DND-41 (cell line): Measurements from ENCODE around the gene TBL1XR1.

Experiments used
- ATAC-seq: fragments of 200-7000 bp; cut with Tn5 transposase; 3 replicates; pipeline ENCODE4 v1.9.1; 2021; ENCODE audit warnings: low read depth; ENCODE audit not compliant: insufficient read depth
- DNase-seq: peaks from one replicate; pipeline ENCODE4 v3.0.0-alpha.2; 2020
- H2AFZ ChIP-seq: 2 replicates; pipeline ENCODE4 v1.6.0; 2012; ENCODE audit warnings: low read depth, low read length
- H3K27ac ChIP-seq: 2 replicates; pipeline ENCODE4 v1.5.1; 2012; ENCODE audit warnings: low read length, inconsistent platforms
- H3K27me3 ChIP-seq: fragments of 200-600 bp; sonication (generic); 2 replicates; pipeline ENCODE4 v1.6.0; 2012; ENCODE audit warnings: low read length, mild to moderate bottlenecking, inconsistent platforms; ENCODE audit not compliant: insufficient read depth, poor library complexity
- H3K36me3 ChIP-seq: 2 replicates; pipeline ENCODE4 v1.5.1; 2012; ENCODE audit warnings: low read length, inconsistent platforms; ENCODE audit not compliant: insufficient read depth
- H3K4me1 ChIP-seq: 2 replicates; pipeline ENCODE4 v1.5.1; 2012; ENCODE audit warnings: mild to moderate bottlenecking, low read length; ENCODE audit not compliant: insufficient read depth
- H3K4me2 ChIP-seq: 2 replicates; pipeline ENCODE4 v1.6.0; 2012; ENCODE audit warnings: mild to moderate bottlenecking, moderate library complexity, low read length, inconsistent platforms; ENCODE audit not compliant: insufficient read depth
- H3K4me3 ChIP-seq, 2 experiments: fragments of 200-600 bp in 1 of 2; shearing (Covaris generic) in 1 of 2; 2 replicates each; pipeline ENCODE4 v1.5.1; 2012 to 2016; ENCODE audit warnings: inconsistent platforms in 2 of 2, low read length in 2 of 2, mild to moderate bottlenecking in 2 of 2, low read depth in 1 of 2, moderate library complexity in 1 of 2
- H3K79me2 ChIP-seq: 2 replicates; pipeline ENCODE4 v1.6.0; 2012; ENCODE audit warnings: low read length, inconsistent platforms; ENCODE audit not compliant: insufficient read depth
- H3K9ac ChIP-seq: 2 replicates; pipeline ENCODE4 v1.6.0; 2012; ENCODE audit warnings: low read depth, mild to moderate bottlenecking, inconsistent platforms, low read length, moderate library complexity
- H3K9me3 ChIP-seq: 2 replicates; pipeline ENCODE4 v1.5.1; 2012; ENCODE audit warnings: low read length, moderate library complexity, mild to moderate bottlenecking, inconsistent platforms; ENCODE audit not compliant: insufficient read depth, severe bottlenecking
- H4K20me1 ChIP-seq: 2 replicates; pipeline ENCODE4 v1.6.0; 2012; ENCODE audit warnings: low read length; ENCODE audit not compliant: insufficient read depth
- EZH2 ChIP-seq: IDR thresholded peaks from 3 replicates; pipeline ENCODE4 v1.6.1; 2012; ENCODE audit warnings: borderline replicate concordance, low read depth, mild to moderate bottlenecking, moderate library complexity, low read length, inconsistent platforms; ENCODE audit not compliant: severe bottlenecking
- TF ChIP-seq, protein P1 (sequence below): IDR thresholded peaks from 2 replicates; pipeline ENCODE4 v1.5.1; 2012; ENCODE audit warnings: borderline replicate concordance, low read length, moderate library complexity, mild to moderate bottlenecking; ENCODE audit not compliant: poor library complexity, severe bottlenecking; ENCODE audit errors: extremely low read depth

Gene TBL1XR1

DNA sequence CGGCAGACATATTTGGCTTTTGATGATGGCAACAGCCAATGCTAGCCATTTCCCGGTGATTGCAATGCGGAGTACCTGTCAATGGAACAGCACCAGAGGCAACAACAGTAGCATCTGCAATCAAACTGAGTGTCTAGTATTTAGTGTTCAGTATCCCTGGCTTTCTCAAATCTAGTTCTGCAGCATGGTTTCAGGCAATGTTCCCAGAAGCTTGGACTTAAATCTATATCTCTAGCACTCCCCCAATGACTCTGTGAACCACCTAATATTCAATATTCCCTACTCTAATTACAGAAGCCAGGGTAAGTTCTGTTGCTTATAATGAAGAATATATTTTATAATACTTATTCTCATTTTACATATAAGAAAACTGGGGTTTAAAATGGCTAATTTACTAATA is 48.2 kb downstream of the TBL1XR1 start:
- Histone ChIP-seq H3K27ac (no peak overlapping the region), H3K9me3 (no peaks in the 10 kb centered on the region), H3K4me1 (peaks cover 21% of the 10 kb centered on the region), H3K4me2 (no peak overlapping the region), H4K20me1 (peaks cover 86% of the 10 kb centered on the region), H3K9ac (no peak overlapping the region), H3K27me3 (no peaks in the 10 kb centered on the region), H3K4me3 (no peak overlapping the region), H3K36me3 (peaks cover 9% of the 10 kb centered on the region; the same call in 1 of the 2 replicates), H2AFZ (no peak overlapping the region), H3K79me2 (peaks cover 100% of the 10 kb centered on the region)
- ATAC-seq (no peak), DNase-seq (no peak)
- TF ChIP-seq, protein P1, sequence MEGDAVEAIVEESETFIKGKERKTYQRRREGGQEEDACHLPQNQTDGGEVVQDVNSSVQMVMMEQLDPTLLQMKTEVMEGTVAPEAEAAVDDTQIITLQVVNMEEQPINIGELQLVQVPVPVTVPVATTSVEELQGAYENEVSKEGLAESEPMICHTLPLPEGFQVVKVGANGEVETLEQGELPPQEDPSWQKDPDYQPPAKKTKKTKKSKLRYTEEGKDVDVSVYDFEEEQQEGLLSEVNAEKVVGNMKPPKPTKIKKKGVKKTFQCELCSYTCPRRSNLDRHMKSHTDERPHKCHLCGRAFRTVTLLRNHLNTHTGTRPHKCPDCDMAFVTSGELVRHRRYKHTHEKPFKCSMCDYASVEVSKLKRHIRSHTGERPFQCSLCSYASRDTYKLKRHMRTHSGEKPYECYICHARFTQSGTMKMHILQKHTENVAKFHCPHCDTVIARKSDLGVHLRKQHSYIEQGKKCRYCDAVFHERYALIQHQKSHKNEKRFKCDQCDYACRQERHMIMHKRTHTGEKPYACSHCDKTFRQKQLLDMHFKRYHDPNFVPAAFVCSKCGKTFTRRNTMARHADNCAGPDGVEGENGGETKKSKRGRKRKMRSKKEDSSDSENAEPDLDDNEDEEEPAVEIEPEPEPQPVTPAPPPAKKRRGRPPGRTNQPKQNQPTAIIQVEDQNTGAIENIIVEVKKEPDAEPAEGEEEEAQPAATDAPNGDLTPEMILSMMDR: no peak
- no peak for TF ChIP-seq EZH2

DNA sequence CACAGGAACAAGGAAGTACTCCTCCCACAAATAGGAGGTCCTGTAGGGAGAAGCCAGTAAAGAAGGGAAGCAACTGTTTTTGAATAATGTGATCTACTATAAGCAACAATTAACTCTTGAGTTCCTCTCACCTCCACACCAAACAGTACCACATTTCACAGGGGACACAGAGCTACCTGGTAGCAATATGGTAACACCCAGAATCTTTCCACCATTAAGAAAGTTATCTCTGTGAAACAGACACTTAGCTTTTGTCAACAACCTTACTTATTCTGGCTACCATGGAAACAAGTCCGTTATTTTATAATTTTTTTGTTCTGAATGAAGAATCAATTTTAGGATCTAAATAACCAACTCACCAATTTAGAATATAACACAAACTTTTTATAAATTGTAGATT is 49.5 kb downstream of the TBL1XR1 start:
- H3K27me3 ChIP-seq: no peaks in the 10 kb centered on the region
- DNase-seq (no peak), ATAC-seq (no peak)
- peaks cover 100% of the 10 kb centered on the region for H3K79me2 ChIP-seq
- H2AFZ ChIP-seq: no peak overlapping the region
- no peak for TF ChIP-seq EZH2
- TF ChIP-seq, protein P1: no peak
- H3K36me3 ChIP-seq: peaks cover 9% of the 10 kb centered on the region; the same call in 1 of the 2 replicates
- no peaks in the 10 kb centered on the region for H3K9me3 ChIP-seq
- no peak overlapping the region for H3K4me2 ChIP-seq
- H3K4me1 ChIP-seq: peaks cover 21% of the 10 kb centered on the region
- H4K20me1 ChIP-seq: peaks cover 91% of the 10 kb centered on the region
- H3K27ac ChIP-seq: peak overlapping the region; percentile 20; the same call in 1 of the 2 replicates
- no peak overlapping the region for H3K9ac ChIP-seq
- H3K4me3 ChIP-seq: no peak overlapping the region

DNA sequence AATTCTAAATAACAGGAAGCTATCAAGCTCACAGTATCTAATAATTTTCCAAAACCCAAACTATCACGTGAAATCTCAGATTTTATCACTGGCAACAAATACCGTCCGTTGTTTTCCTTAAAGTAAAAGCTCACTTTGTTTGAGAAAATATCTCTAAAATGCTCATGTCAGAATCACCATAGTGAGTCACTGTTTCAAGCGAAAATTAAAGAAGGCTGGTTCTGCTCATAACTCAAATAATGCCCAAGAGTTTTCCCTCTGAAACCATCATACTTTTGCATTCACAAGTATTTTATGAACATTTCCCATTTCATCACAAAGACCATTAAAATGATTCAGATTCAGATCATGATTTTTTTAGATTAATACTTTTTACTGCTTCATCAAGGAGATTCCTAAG is 50.6 kb downstream of the TBL1XR1 start:
- DNase-seq (no peak), ATAC-seq (no peak)
- H3K4me2 ChIP-seq: no peak overlapping the region
- H3K4me1 ChIP-seq: peaks cover 18% of the 10 kb centered on the region
- TF ChIP-seq EZH2: no peak
- TF ChIP-seq, protein P1: no peak
- no peaks in the 10 kb centered on the region for H3K27me3 ChIP-seq
- no peak overlapping the region for H3K27ac ChIP-seq
- no peak overlapping the region for H3K9ac ChIP-seq
- H4K20me1 ChIP-seq: peaks cover 91% of the 10 kb centered on the region
- no peak overlapping the region for H2AFZ ChIP-seq
- H3K79me2 ChIP-seq: peaks cover 100% of the 10 kb centered on the region
- H3K36me3 ChIP-seq: peaks cover 9% of the 10 kb centered on the region; the same call in 1 of the 2 replicates
- no peaks in the 10 kb centered on the region for H3K9me3 ChIP-seq
- no peak overlapping the region for H3K4me3 ChIP-seq

DNA sequence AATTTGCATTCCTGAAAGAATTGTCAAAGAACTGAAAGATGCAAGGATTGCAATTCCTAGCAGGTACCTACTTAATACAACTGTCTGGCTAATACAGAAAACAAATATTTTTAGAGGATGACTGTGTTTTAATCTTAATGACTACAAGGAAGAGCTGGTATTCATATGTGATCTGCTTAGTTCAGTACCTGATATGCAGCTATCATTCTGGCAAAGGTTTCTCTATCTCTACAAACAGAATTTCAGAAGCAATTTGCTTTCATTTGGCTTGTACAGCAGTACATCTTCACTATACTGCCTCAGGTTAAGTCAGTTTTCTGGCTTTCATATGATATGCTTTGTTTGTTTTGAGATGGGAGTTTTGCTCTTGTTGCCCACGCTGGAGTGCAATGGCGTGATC is 51.3 kb downstream of the TBL1XR1 start:
- no peak overlapping the region for H3K4me3 ChIP-seq
- no peak overlapping the region for H3K4me2 ChIP-seq
- peaks cover 9% of the 10 kb centered on the region; the same call in 1 of the 2 replicates for H3K36me3 ChIP-seq
- peaks cover 90% of the 10 kb centered on the region for H4K20me1 ChIP-seq
- H3K9ac ChIP-seq: no peak overlapping the region
- no peak for DNase-seq
- H3K27me3 ChIP-seq: no peaks in the 10 kb centered on the region
- H3K79me2 ChIP-seq: peaks cover 100% of the 10 kb centered on the region
- H3K4me1 ChIP-seq: 0 out of 2 replicates have a peak, but pooled peaks cover 12% of the 10 kb centered on the region
- H2AFZ ChIP-seq: no peak overlapping the region
- TF ChIP-seq EZH2: no peak
- TF ChIP-seq, protein P1: no peak
- no peaks in the 10 kb centered on the region for H3K9me3 ChIP-seq
- ATAC-seq: no peak
- H3K27ac ChIP-seq: no peak overlapping the region
